Vagina (tissue), 2 donors: ENCODE data around the gene CHD5. TPM values are rescaled to one million over a fixed set of nuclear protein-coding genes. Genes with fewer than 3 reads are reported as not detected.

Source experiments
- DNase-seq, 2 donors: peaks; one replicate each; pipeline ENCODE4 v3.0.0-alpha.2; 2017; ENCODE audit errors: extremely low spot score in 2 of 2
- H3K27ac ChIP-seq: fragments of 200-600 bp; sonication (generic); one replicate; pipeline ENCODE4 v1.5.1; 2019
- H3K27me3 ChIP-seq: fragments of 200-600 bp; sonication (generic); one replicate; pipeline ENCODE4 v1.5.1; 2019
- H3K36me3 ChIP-seq, 2 donors: fragments of 200-600 bp; sonication (generic); one replicate each; pipeline ENCODE4 v1.5.1; 2017 to 2019
- H3K4me1 ChIP-seq: fragments of 200-600 bp; sonication (generic); one replicate; pipeline ENCODE4 v1.5.1; 2019
- H3K4me3 ChIP-seq, 2 donors: fragments of 200-600 bp; sonication (generic); 1 replicate in 1 of 2; 2 replicates in 1 of 2; pipeline ENCODE4 v1.5.1; 2016 to 2019
- H3K9me3 ChIP-seq: fragments of 200-600 bp; sonication (generic); one replicate; pipeline ENCODE4 v1.5.1; 2019
- POLR2A ChIP-seq, 2 donors: fragments of 450-650 bp; IDR thresholded peaks; one replicate each; pipeline ENCODE4 v1.6.1; 2017; ENCODE audit warnings: antibody characterized with exemption in 2 of 2, mild to moderate bottlenecking in 2 of 2, moderate library complexity in 2 of 2
- POLR2AphosphoS5 ChIP-seq, 2 donors: sonication (generic); formaldehyde crosslinking; IDR thresholded peaks; one replicate each; pipeline ENCODE4 v1.9.0; 2017; ENCODE audit warnings: antibody characterized with exemption in 2 of 2, mild to moderate bottlenecking in 2 of 2, low read depth in 1 of 2; ENCODE audit not compliant: insufficient read depth in 1 of 2
- intact Hi-C: fragments of 100-400 bp; cut with DNase I; formaldehyde crosslinking; loops from one replicate; pipeline ENCODE4 v1.15.1; 2023
- total RNA-seq: library from RNA; depleted of rRNA; stranded (reverse); fragments of >200 nt; gene quantifications from one replicate; pipeline ENCODE4 v1.2.3, GENCODE V29; 2016
- TF ChIP-seq, protein P1 (sequence below), 3 experiments: fragments of 450-650 bp in 2 of 3; fragments of 200-600 bp in 1 of 3; sonication (generic) in 1 of 3; IDR thresholded peaks; one replicate each; pipeline ENCODE4 v1.5.1; 2017 to 2019; ENCODE audit warnings: antibody characterized with exemption in 3 of 3, mild to moderate bottlenecking in 2 of 3, moderate library complexity in 2 of 3

The CHD5 gene
- total RNA-seq, 1 donor from 2014 or later, result 2.0 TPM

DNA sequence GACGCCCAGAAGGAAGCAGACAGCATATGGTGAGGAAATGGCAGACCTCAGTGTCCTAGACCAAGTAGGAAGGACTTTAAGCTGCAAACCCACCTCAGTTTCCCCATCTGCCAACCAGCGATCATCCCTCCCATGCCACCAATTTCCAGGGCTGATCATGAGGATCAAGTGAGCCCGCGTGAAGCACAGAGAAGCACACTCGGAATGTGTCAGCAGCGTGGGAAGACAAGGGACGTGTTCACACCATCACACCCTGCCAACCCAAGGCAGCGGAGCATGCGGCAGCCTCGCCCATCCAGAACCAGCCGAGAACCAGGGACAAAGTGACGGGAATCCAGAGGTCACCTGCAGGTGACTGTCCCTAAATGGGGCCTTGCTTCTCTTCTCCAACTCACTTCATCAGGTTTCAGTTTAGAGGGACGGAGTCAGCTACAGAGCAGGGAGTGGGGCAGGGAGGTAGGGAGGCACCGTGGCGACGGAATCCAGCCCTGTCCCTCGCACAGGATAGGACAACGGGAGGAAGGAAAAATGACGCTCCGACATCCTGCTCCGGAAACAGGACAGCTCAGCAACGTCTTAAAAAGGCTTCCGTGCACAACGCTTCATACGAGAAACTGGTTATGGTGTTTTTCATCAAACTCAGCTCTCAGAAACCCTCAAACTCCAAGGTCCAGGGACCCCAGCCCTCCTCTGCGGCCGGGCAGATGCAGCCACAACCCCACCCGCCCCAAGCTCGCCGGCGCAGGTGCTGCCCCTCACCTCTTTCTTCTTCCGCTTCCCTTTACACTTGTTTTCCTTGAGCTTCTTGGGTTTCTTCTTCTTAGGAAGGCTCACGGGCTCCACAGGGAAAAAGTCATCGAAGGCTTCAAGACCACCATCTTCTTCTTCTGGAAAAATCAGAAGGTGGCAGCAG is 12.5 kb downstream of the CHD5 start:
- no peak for DNase-seq
- Histone ChIP-seq H3K27ac (no peak overlapping the region), H3K4me1 (no peaks in the 10 kb centered on the region), H3K27me3 (no peaks in the 10 kb centered on the region), H3K9me3 (no peaks in the 10 kb centered on the region), H3K36me3 (no peaks in the 10 kb centered on the region), H3K4me3 (no peak overlapping the region)
- TF ChIP-seq POLR2A (IDR thresholded peaks at IDR 0.05) (no peak), POLR2AphosphoS5 (IDR thresholded peaks at IDR 0.05; ENCODE audit: insufficient read depth in 1 of 2, low read depth in 1 of 2) (no peak)
- TF ChIP-seq, protein P1, sequence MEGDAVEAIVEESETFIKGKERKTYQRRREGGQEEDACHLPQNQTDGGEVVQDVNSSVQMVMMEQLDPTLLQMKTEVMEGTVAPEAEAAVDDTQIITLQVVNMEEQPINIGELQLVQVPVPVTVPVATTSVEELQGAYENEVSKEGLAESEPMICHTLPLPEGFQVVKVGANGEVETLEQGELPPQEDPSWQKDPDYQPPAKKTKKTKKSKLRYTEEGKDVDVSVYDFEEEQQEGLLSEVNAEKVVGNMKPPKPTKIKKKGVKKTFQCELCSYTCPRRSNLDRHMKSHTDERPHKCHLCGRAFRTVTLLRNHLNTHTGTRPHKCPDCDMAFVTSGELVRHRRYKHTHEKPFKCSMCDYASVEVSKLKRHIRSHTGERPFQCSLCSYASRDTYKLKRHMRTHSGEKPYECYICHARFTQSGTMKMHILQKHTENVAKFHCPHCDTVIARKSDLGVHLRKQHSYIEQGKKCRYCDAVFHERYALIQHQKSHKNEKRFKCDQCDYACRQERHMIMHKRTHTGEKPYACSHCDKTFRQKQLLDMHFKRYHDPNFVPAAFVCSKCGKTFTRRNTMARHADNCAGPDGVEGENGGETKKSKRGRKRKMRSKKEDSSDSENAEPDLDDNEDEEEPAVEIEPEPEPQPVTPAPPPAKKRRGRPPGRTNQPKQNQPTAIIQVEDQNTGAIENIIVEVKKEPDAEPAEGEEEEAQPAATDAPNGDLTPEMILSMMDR (IDR thresholded peaks at IDR 0.05), result no peak
- intact Hi-C loops, result no loop called here

DNA sequence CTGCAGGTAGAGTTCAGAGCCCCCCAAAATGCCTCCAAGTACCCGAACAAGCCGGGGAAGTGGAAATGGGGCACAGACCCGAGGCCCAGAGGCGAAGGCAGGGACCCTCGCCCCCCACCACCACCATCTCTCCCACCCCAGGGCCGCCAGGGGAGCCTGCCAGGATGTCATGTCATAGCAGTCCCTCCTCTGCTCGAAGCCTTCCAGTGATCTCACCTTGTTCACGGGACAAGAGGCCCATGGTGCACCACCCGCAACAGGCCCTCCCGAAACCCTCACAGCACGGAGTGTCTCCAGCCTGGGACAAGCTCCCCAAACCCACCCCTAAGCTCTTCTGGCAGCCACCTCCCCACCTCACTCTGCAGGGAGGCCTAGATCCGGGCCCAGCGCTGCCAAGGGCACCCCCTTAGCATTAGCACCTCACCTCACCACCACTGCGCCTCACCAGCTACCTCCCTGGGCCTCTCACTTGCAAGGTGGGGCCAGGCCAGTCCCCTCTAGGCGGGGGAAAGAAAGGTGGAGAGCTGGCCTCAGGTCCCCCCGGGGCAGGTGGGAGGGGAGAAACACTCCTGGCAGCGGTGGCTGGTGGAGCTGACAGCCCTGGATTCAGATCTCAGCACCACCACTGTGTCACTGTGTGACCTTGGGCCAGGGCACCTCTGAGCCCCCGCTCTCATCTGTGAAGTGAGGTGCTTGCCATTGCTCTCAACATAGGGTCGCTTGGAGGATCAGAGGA is 13.3 kb downstream of the CHD5 start:
- H3K27ac ChIP-seq, result no peak overlapping the region
- H3K27me3 ChIP-seq, result no peaks in the 10 kb centered on the region
- intact Hi-C loops, result no loop called here
- no peaks in the 10 kb centered on the region for H3K36me3 ChIP-seq
- no peak for DNase-seq
- TF ChIP-seq, protein P1 (IDR thresholded peaks at IDR 0.05), result no peak
- TF ChIP-seq POLR2AphosphoS5 (IDR thresholded peaks at IDR 0.05; ENCODE audit: insufficient read depth in 1 of 2, low read depth in 1 of 2) (no peak), POLR2A (IDR thresholded peaks at IDR 0.05) (no peak)
- H3K9me3 ChIP-seq, result no peaks in the 10 kb centered on the region
- no peak overlapping the region for H3K4me3 ChIP-seq
- no peaks in the 10 kb centered on the region for H3K4me1 ChIP-seq

DNA sequence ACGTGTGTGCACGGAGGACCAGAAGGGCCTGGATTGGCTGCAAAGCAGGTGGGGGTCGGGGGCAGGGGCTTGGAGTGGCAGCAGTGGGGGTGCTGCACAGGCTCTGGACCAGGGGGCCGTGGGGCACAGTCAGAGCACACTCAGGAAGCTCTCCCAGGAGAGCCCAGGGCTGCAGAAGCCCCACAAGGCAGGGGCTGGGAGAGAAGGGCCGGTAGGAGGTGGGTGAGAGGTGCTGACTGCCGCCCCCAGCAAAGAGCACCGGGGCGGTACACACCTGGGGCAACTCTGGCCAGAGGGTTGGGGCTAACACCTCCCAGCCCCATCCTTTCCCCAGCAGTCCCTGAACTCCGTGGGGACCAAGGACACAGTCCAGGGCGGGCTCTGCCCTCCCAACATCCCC is 13.9 kb downstream of the CHD5 start:
- intact Hi-C loops, result no loop called here
- H3K27ac ChIP-seq, result no peak overlapping the region
- H3K9me3 ChIP-seq, result no peaks in the 10 kb centered on the region
- DNase-seq, result no peak
- no peak overlapping the region for H3K4me3 ChIP-seq
- H3K27me3 ChIP-seq, result no peaks in the 10 kb centered on the region
- no peaks in the 10 kb centered on the region for H3K36me3 ChIP-seq
- H3K4me1 ChIP-seq, result no peaks in the 10 kb centered on the region
- TF ChIP-seq, protein P1 (IDR thresholded peaks at IDR 0.05), result no peak
- TF ChIP-seq POLR2A (IDR thresholded peaks at IDR 0.05) (no peak), POLR2AphosphoS5 (IDR thresholded peaks at IDR 0.05; ENCODE audit: insufficient read depth in 1 of 2, low read depth in 1 of 2) (no peak)

DNA sequence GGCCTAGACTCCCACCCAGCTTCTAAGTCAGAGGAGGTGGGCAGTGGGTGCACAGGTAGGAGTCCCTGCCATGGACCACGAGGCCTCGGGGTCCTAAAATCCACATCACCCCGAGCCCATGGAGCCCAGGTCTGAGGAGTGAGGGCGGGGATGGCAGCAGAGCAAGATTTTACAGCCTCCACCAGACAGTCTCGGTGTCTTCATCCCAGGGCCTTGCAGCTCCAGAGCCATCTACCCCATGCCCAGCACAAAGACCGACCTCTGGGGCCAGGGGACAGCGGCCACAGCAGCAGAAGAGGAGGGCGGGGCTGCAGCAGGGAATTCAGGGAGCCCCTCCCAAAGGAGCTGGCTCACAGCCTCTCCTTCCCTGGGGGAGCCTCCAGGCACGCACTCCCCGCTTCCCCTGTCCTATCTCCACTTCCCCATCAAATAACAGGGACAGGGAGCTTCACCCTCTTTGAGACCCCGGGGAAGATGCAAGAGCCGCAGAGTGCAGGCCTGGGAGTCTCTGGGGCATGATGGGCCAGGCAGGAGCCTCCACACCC is 14.6 kb downstream of the CHD5 start:
- no peaks in the 10 kb centered on the region for H3K27me3 ChIP-seq
- DNase-seq, result no peak

More for the DNA sequence above, 14.6 kb downstream of the CHD5 start:
- Histone ChIP-seq H3K4me3 (no peak overlapping the region), H3K9me3 (no peaks in the 10 kb centered on the region), H3K27ac (no peak overlapping the region), H3K4me1 (no peaks in the 10 kb centered on the region), H3K36me3 (no peaks in the 10 kb centered on the region)
- intact Hi-C loops, result no loop called here
- no peak for TF ChIP-seq POLR2AphosphoS5 (IDR thresholded peaks at IDR 0.05; ENCODE audit: insufficient read depth in 1 of 2, low read depth in 1 of 2)
- no peak for TF ChIP-seq POLR2A (IDR thresholded peaks at IDR 0.05)
- TF ChIP-seq, protein P1 (IDR thresholded peaks at IDR 0.05), result no peak
